GM23338 (cell line): ENCODE measurements around the gene PPP6R2. TPM values are rescaled to one million over a fixed set of nuclear protein-coding genes. Genes with fewer than 3 reads are reported as not detected.

Experiments used
- EZH2 ChIP-seq: fragments of 200-600 bp; sonication (generic); IDR thresholded peaks from one replicate; pipeline ENCODE4 v1.8.0; 2017; ENCODE audit warnings: antibody characterized with exemption, mild to moderate bottlenecking, low read depth; ENCODE audit not compliant: unreplicated experiment
- JUNB ChIP-seq: IDR thresholded peaks from one replicate; pipeline ENCODE4 v1.6.1; 2016; ENCODE audit warnings: antibody characterized with exemption; ENCODE audit not compliant: unreplicated experiment
- NANOG ChIP-seq: IDR thresholded peaks from 2 replicates; pipeline ENCODE4 v1.6.1; 2016; ENCODE audit warnings: antibody characterized with exemption, borderline replicate concordance
- POLR2AphosphoS5 ChIP-seq: IDR thresholded peaks from 2 replicates; pipeline ENCODE4 v1.6.1; 2016; ENCODE audit warnings: antibody characterized with exemption, low read depth
- REST ChIP-seq: IDR thresholded peaks from one replicate; pipeline ENCODE4 v1.6.1; 2018; ENCODE audit warnings: antibody characterized with exemption; ENCODE audit not compliant: unreplicated experiment
- STAT1 ChIP-seq: IDR thresholded peaks from one replicate; pipeline ENCODE4 v1.6.1; 2016; ENCODE audit warnings: antibody characterized with exemption; ENCODE audit not compliant: unreplicated experiment
- ZNF462 ChIP-seq: fragments of 250-450 bp; sonication (Bioruptor Pico); IDR thresholded peaks from 2 replicates; pipeline ENCODE4 v1.5.0; 2020; ENCODE audit warnings: mild to moderate bottlenecking, moderate library complexity
- polyA plus RNA-seq: library from polyadenylated mRNA; unstranded; fragments of >200 nt; fragmentation: Nextera tagmentation; extraction: Ambion mirVana; gene quantifications from 2 replicates; pipeline ENCODE4 v1.2.1, GENCODE V29; 2016
- total RNA-seq: library from RNA; depleted of rRNA; stranded (reverse); fragments of >200 nt; shearing (Covaris generic); gene quantifications from 2 replicates; pipeline ENCODE4 v1.2.3, GENCODE V29; 2014
- TF ChIP-seq, protein P1 (sequence below), 2 experiments: fragments of 200-600 bp in 1 of 2; sonication (generic) in 1 of 2; conservative IDR thresholded peaks; 2 replicates each; pipeline versions ENCODE4 v1.5.1 to v1.6.1; 2016 to 2017; ENCODE audit warnings: antibody characterized with exemption in 2 of 2, low read depth in 2 of 2, mild to moderate bottlenecking in 2 of 2, moderate library complexity in 1 of 2
- TF ChIP-seq, protein P2 (sequence below): IDR thresholded peaks from 2 replicates; pipeline ENCODE4 v1.6.1; 2016; ENCODE audit warnings: antibody characterized with exemption

Gene PPP6R2
- total and polyA plus RNA-seq, 2 experiments from 2014 or later = 11.9 to 45.8 TPM

GRCh38 chr22:50461979-50462540 lies 118.9 kb downstream of the PPP6R2 start (continued):
- TF ChIP-seq ZNF462 (CRISPR knock-in tag) = no peak
- TF ChIP-seq POLR2AphosphoS5 = no peak
- TF ChIP-seq REST = no peak
- TF ChIP-seq NANOG = no peak
- TF ChIP-seq EZH2 = no peak
- TF ChIP-seq STAT1 = no peak
- no peak for TF ChIP-seq JUNB
- TF ChIP-seq, protein P1, sequence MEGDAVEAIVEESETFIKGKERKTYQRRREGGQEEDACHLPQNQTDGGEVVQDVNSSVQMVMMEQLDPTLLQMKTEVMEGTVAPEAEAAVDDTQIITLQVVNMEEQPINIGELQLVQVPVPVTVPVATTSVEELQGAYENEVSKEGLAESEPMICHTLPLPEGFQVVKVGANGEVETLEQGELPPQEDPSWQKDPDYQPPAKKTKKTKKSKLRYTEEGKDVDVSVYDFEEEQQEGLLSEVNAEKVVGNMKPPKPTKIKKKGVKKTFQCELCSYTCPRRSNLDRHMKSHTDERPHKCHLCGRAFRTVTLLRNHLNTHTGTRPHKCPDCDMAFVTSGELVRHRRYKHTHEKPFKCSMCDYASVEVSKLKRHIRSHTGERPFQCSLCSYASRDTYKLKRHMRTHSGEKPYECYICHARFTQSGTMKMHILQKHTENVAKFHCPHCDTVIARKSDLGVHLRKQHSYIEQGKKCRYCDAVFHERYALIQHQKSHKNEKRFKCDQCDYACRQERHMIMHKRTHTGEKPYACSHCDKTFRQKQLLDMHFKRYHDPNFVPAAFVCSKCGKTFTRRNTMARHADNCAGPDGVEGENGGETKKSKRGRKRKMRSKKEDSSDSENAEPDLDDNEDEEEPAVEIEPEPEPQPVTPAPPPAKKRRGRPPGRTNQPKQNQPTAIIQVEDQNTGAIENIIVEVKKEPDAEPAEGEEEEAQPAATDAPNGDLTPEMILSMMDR (conservative IDR thresholded peaks at IDR 0.05; ENCODE audit: low read depth in 2 of 2) = no peak
- TF ChIP-seq, protein P2, sequence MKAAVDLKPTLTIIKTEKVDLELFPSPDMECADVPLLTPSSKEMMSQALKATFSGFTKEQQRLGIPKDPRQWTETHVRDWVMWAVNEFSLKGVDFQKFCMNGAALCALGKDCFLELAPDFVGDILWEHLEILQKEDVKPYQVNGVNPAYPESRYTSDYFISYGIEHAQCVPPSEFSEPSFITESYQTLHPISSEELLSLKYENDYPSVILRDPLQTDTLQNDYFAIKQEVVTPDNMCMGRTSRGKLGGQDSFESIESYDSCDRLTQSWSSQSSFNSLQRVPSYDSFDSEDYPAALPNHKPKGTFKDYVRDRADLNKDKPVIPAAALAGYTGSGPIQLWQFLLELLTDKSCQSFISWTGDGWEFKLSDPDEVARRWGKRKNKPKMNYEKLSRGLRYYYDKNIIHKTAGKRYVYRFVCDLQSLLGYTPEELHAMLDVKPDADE = no peak
